Liver (tissue), 9 donors: Measurements from ENCODE around the gene ZBTB17. TPM values are rescaled to one million over a fixed set of nuclear protein-coding genes. Genes with fewer than 3 reads are reported as not detected.

Experiments used
- DNase-seq: peaks from one replicate; pipeline ENCODE4 v3.0.0-alpha.2; 2017; ENCODE audit warnings: low spot score
- H3K27ac ChIP-seq, 2 donors: one replicate each; pipeline ENCODE4 v1.7.0; 2013; ENCODE audit warnings: inconsistent platforms in 2 of 2, low read length in 2 of 2, control low read depth in 1 of 2, low read depth in 1 of 2, mild to moderate bottlenecking in 1 of 2
- H3K27me3 ChIP-seq, 4 donors: one replicate each; pipeline versions ENCODE4 v1.6.1 to v1.7.0; 2013; ENCODE audit warnings: low read length in 3 of 4, inconsistent platforms in 1 of 4, mild to moderate bottlenecking in 1 of 4, moderate library complexity in 1 of 4; ENCODE audit not compliant: control insufficient read depth in 4 of 4, insufficient read depth in 4 of 4
- H3K36me3 ChIP-seq, 4 donors: one replicate each; pipeline versions ENCODE4 v1.6.1 to v1.7.0; 2013; ENCODE audit warnings: low read length in 3 of 4, mild to moderate bottlenecking in 3 of 4, low read depth in 1 of 4, moderate library complexity in 1 of 4; ENCODE audit not compliant: control insufficient read depth in 4 of 4, insufficient read depth in 3 of 4
- H3K4me1 ChIP-seq, 4 donors: one replicate each; pipeline versions ENCODE4 v1.6.1 to v1.7.0; 2013; ENCODE audit warnings: low read length in 3 of 4, mild to moderate bottlenecking in 3 of 4, moderate library complexity in 1 of 4; ENCODE audit not compliant: control insufficient read depth in 4 of 4, insufficient read depth in 4 of 4
- H3K4me3 ChIP-seq, 3 donors: one replicate each; pipeline versions ENCODE4 v1.6.1 to v1.7.0; 2013; ENCODE audit warnings: low read length in 3 of 3, control low read depth in 1 of 3, low read depth in 1 of 3, mild to moderate bottlenecking in 1 of 3
- H3K9ac ChIP-seq, 2 donors: one replicate each; pipeline ENCODE4 v1.7.0; 2013; ENCODE audit warnings: low read length in 2 of 2, mild to moderate bottlenecking in 2 of 2, moderate library complexity in 2 of 2, control low read depth in 1 of 2, low read depth in 1 of 2
- H3K9me3 ChIP-seq, 4 donors: one replicate each; pipeline versions ENCODE4 v1.6.1 to v1.7.0; 2013; ENCODE audit warnings: low read length in 3 of 4; ENCODE audit not compliant: control insufficient read depth in 4 of 4
- EGR1 ChIP-seq, 2 donors: IDR thresholded peaks; 2 replicates each; pipeline ENCODE4 v1.6.1; 2016 to 2018; ENCODE audit warnings: antibody characterized with exemption in 2 of 2, low read depth in 2 of 2
- FOXA1 ChIP-seq: IDR thresholded peaks from 2 replicates; pipeline ENCODE4 v1.6.1; 2016; ENCODE audit warnings: antibody characterized with exemption
- FOXA2 ChIP-seq: IDR thresholded peaks from 2 replicates; pipeline ENCODE4 v1.6.1; 2016; ENCODE audit warnings: antibody characterized with exemption
- GABPA ChIP-seq, 2 donors: IDR thresholded peaks in 1 of 2; conservative IDR thresholded peaks in 1 of 2; 2 replicates each; pipeline ENCODE4 v1.6.1; 2016; ENCODE audit warnings: antibody characterized with exemption in 2 of 2, mild to moderate bottlenecking in 1 of 2, moderate library complexity in 1 of 2
- HNF4A ChIP-seq, 2 donors: conservative IDR thresholded peaks; 2 replicates each; pipeline ENCODE4 v1.6.1; 2016; ENCODE audit warnings: antibody characterized with exemption in 2 of 2, mild to moderate bottlenecking in 2 of 2
- HNF4G ChIP-seq: IDR thresholded peaks from 2 replicates; pipeline ENCODE4 v1.6.1; 2016; ENCODE audit warnings: antibody characterized with exemption
- NR2F2 ChIP-seq: IDR thresholded peaks from 2 replicates; pipeline ENCODE4 v1.6.1; 2016; ENCODE audit warnings: antibody characterized with exemption
- RXRA ChIP-seq, 2 donors: IDR thresholded peaks; 2 replicates each; pipeline ENCODE4 v1.6.1; 2017 to 2018; ENCODE audit warnings: antibody characterized with exemption in 2 of 2, mild to moderate bottlenecking in 1 of 2
- SP1 ChIP-seq: IDR thresholded peaks from 2 replicates; pipeline ENCODE4 v1.6.1; 2018; ENCODE audit warnings: antibody characterized with exemption, mild to moderate bottlenecking
- TAF1 ChIP-seq: conservative IDR thresholded peaks from 2 replicates; pipeline ENCODE4 v1.6.1; 2016; ENCODE audit warnings: antibody characterized with exemption, mild to moderate bottlenecking
- YY1 ChIP-seq: IDR thresholded peaks from 2 replicates; pipeline ENCODE4 v1.6.1; 2016; ENCODE audit warnings: antibody characterized with exemption, mild to moderate bottlenecking
- whole genome bisulfite sequencing: extraction: QIAGEN DNeasy Blood & Tissue Kit; methylation state at CpG from one replicate; pipeline ENCODE4 v1.1.7; 2013; 5-methylcytosine and 5-hydroxymethylcytosine counted together
- polyA plus RNA-seq, 2 donors: library from polyadenylated mRNA; stranded (reverse) in 1 of 2; unstranded in 1 of 2; fragments of 200-250 nt in 1 of 2; fragments of >200 nt in 1 of 2; fragmentation: Nextera tagmentation in 1 of 2; extraction: Ambion mirVana in 1 of 2; gene quantifications; one replicate each; pipeline versions ENCODE4 v1.2.1 to v1.2.3, GENCODE V29; 2013 to 2015
- total RNA-seq, 2 donors: library from RNA; depleted of rRNA; stranded (reverse); fragments of >200 nt; gene quantifications; one replicate each; pipeline ENCODE4 v1.2.3, GENCODE V29; 2014
- TF ChIP-seq, protein P1 (sequence below): fragments of 150-350 bp; IDR thresholded peaks from 2 replicates; pipeline ENCODE4 v1.5.1; 2017; ENCODE audit warnings: improper control_type of control experiment, low read depth, low read length; ENCODE audit not compliant: missing input control
- TF ChIP-seq, protein P2 (sequence below): IDR thresholded peaks from 2 replicates; pipeline ENCODE4 v1.6.1; 2016; ENCODE audit warnings: antibody characterized with exemption
- TF ChIP-seq, protein P3 (sequence below): IDR thresholded peaks from 2 replicates; pipeline ENCODE4 v1.6.1; 2016; ENCODE audit warnings: antibody characterized with exemption
- TF ChIP-seq, protein P4 (sequence below): IDR thresholded peaks from 2 replicates; pipeline ENCODE4 v1.6.1; 2016; ENCODE audit warnings: antibody characterized with exemption, mild to moderate bottlenecking
- donor health status: healthy.
- donor health status: healthy.
- donor health status: healthy.
- donor health status: healthy.
- donor health status: healthy.

Gene ZBTB17
- total and polyA plus RNA-seq, 4 donors, result 8.9 to 15.1 (median 9.9) TPM

DNA sequence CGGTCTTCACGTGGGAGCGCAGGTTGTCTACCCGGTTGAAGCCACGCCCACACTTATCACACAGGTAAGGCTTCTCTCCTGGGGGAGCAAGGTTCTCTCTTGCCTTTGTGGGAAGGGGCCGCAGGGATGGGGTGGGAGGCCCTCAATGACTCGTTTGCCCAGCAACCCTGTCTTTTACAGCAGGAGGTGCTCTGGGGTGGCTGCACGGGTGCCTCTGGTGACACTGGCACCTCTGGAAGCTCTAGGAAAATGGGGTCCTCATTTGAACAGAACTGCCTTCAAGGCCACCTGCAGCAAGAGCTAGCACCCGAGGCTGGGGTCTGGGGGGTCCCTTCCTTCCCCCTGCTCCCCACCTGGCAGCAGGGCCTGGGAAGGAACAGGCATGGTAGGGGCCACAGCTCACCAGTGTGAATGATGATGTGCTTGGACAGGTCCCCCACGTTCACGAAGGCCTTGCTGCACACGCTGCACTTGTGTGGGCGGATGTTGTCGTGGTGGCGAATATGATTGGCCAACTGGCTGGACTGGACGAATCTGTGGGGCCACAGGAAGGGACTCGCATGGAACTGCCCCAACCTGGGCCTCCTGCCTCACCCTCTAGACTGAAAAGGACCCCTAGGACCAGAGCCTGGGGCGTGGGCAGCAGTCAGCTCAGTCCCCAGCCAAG, 33.1 kb downstream of the ZBTB17 start (continued):
- TF ChIP-seq, protein P1, sequence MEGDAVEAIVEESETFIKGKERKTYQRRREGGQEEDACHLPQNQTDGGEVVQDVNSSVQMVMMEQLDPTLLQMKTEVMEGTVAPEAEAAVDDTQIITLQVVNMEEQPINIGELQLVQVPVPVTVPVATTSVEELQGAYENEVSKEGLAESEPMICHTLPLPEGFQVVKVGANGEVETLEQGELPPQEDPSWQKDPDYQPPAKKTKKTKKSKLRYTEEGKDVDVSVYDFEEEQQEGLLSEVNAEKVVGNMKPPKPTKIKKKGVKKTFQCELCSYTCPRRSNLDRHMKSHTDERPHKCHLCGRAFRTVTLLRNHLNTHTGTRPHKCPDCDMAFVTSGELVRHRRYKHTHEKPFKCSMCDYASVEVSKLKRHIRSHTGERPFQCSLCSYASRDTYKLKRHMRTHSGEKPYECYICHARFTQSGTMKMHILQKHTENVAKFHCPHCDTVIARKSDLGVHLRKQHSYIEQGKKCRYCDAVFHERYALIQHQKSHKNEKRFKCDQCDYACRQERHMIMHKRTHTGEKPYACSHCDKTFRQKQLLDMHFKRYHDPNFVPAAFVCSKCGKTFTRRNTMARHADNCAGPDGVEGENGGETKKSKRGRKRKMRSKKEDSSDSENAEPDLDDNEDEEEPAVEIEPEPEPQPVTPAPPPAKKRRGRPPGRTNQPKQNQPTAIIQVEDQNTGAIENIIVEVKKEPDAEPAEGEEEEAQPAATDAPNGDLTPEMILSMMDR, result no peak
- no peak for TF ChIP-seq NR2F2
- TF ChIP-seq RXRA (IDR thresholded peaks at IDR 0.05), result no peak
- TF ChIP-seq SP1, result no peak

DNA sequence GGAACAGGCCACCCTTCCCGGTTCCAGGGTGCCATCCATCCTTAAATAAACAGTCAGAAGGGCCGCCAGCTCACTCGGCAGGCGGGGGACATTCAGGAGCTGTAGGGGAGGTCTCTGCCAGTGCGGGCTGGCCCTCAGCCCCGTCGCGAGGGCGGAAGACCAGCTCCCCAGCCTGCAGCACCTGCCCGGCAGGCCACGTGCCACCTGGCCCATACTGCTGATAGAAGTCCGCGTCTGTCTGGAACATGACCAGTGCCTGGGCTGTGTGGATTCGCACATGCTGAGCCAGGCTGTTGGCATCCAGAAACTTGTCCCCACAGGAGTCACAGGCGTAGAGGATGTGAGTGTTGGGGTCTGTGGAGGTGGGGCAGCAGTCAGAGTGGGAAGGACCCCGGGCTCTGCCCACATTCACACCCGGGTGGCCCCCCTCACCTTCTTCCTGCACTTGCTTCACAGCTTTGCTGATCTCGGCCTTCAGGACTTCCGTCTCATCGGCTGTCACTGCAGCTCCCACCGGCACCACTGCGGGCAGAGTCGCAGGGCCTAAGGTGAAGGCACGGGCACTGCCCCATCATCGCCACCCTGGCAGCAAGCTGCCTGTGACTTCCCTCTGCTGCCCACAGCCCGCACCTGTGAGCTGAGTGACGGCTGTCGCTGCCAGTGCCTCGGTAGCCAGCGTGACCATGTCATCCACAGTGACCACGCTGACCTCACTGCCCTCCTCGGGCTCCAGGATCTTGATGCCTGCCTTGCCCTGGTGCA, 33.8 kb downstream of the ZBTB17 start:
- Histone ChIP-seq H3K9me3 (no peaks in the 10 kb centered on the region), H3K4me3 (no peak overlapping the region), H3K4me1 (peaks cover 0 to 17% (median 6%) of the 10 kb centered on the region in 4 donors), H3K27ac (no peak overlapping the region), H3K27me3 (no peaks in the 10 kb centered on the region), H3K9ac (no peak overlapping the region), H3K36me3 (peaks cover 24 to 78% (median 40%) of the 10 kb centered on the region in 4 donors)
- WGBS, result 75% methylated on average over 32 of the region's 32 CpGs
- DNase-seq, result no peak
- TF ChIP-seq, protein P1, result no peak
- TF ChIP-seq TAF1, result no peak
- no peak for TF ChIP-seq EGR1 (IDR thresholded peaks at IDR 0.05; ENCODE audit: low read depth in 2 of 2)
- TF ChIP-seq, protein P2, sequence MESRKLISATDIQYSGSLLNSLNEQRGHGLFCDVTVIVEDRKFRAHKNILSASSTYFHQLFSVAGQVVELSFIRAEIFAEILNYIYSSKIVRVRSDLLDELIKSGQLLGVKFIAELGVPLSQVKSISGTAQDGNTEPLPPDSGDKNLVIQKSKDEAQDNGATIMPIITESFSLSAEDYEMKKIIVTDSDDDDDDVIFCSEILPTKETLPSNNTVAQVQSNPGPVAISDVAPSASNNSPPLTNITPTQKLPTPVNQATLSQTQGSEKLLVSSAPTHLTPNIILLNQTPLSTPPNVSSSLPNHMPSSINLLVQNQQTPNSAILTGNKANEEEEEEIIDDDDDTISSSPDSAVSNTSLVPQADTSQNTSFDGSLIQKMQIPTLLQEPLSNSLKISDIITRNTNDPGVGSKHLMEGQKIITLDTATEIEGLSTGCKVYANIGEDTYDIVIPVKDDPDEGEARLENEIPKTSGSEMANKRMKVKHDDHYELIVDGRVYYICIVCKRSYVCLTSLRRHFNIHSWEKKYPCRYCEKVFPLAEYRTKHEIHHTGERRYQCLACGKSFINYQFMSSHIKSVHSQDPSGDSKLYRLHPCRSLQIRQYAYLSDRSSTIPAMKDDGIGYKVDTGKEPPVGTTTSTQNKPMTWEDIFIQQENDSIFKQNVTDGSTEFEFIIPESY, result no peak

DNA sequence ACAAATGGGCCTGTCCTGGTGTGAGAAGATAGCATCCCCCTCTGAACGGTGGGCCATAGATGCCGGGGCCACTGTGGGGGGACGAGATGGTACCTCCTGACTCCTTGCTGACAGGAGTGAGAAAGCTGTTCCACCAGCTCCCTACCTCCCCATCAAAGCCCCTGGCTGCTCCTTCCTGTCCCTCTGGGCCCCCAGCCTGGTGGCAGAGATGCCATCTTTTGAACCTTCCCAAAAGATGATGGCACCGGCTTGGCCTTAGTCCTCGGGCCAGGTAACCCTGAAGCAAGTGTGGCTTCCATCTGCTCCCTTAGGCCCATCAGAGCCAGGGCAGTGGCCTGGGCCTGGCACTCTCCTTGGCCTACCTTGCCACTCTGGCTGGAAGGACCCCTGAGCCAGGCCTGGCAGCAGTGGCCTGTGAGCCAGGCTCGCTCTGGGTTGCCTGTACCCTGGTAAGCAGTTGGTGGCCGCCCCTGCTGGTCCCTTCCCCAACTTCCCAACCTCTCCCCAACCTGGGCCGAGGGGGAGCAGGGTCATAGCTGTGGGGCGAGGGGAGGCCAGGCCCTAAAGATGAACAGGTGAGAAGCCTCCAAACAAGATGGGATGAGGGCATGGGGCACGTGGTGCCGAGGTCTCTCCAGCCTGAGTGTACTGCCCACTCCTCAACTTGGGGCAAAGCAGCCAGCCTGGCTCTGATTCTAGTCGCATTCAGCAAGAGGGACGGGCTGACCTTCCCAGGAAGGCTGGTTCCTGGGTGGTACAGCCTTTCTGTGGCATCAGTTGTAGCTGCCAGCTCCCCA, 34.7 kb downstream of the ZBTB17 start:
- no peak overlapping the region for H3K27ac ChIP-seq
- no peak for DNase-seq

More for the DNA sequence above, 34.7 kb downstream of the ZBTB17 start:
- Histone ChIP-seq H3K36me3 (peaks cover 25 to 75% (median 39%) of the 10 kb centered on the region in 4 donors), H3K9ac (no peak overlapping the region), H3K4me1 (peaks cover 0 to 17% (median 6%) of the 10 kb centered on the region in 4 donors), H3K4me3 (no peak overlapping the region), H3K9me3 (no peaks in the 10 kb centered on the region), H3K27me3 (no peaks in the 10 kb centered on the region)
- no peak for TF ChIP-seq HNF4A (conservative IDR thresholded peaks at IDR 0.05)
- TF ChIP-seq FOXA1, result no peak
- no peak for TF ChIP-seq HNF4G
- no peak for TF ChIP-seq GABPA (IDR thresholded peaks at IDR 0.05 in 1 of 2, conservative IDR thresholded peaks at IDR 0.05 in 1 of 2)
- TF ChIP-seq, protein P3, sequence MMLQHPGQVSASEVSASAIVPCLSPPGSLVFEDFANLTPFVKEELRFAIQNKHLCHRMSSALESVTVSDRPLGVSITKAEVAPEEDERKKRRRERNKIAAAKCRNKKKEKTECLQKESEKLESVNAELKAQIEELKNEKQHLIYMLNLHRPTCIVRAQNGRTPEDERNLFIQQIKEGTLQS, result no peak
- no peak for TF ChIP-seq RXRA (IDR thresholded peaks at IDR 0.05)
- TF ChIP-seq, protein P4, sequence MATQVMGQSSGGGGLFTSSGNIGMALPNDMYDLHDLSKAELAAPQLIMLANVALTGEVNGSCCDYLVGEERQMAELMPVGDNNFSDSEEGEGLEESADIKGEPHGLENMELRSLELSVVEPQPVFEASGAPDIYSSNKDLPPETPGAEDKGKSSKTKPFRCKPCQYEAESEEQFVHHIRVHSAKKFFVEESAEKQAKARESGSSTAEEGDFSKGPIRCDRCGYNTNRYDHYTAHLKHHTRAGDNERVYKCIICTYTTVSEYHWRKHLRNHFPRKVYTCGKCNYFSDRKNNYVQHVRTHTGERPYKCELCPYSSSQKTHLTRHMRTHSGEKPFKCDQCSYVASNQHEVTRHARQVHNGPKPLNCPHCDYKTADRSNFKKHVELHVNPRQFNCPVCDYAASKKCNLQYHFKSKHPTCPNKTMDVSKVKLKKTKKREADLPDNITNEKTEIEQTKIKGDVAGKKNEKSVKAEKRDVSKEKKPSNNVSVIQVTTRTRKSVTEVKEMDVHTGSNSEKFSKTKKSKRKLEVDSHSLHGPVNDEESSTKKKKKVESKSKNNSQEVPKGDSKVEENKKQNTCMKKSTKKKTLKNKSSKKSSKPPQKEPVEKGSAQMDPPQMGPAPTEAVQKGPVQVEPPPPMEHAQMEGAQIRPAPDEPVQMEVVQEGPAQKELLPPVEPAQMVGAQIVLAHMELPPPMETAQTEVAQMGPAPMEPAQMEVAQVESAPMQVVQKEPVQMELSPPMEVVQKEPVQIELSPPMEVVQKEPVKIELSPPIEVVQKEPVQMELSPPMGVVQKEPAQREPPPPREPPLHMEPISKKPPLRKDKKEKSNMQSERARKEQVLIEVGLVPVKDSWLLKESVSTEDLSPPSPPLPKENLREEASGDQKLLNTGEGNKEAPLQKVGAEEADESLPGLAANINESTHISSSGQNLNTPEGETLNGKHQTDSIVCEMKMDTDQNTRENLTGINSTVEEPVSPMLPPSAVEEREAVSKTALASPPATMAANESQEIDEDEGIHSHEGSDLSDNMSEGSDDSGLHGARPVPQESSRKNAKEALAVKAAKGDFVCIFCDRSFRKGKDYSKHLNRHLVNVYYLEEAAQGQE, result no peak
- no peak for TF ChIP-seq EGR1 (IDR thresholded peaks at IDR 0.05; ENCODE audit: low read depth in 2 of 2)
- no peak for TF ChIP-seq FOXA2
- no peak for TF ChIP-seq YY1
- WGBS, result 96% methylated on average over 13 of the region's 13 CpGs
